Upper lobe of left lung (tissue), 6 donors: ENCODE results near the gene VAPA. TPM values are rescaled to one million over a fixed set of nuclear protein-coding genes. Genes with fewer than 3 reads are reported as not detected.

Experiments
- ATAC-seq, 2 donors: fragments of 200-7000 bp; cut with Tn5 transposase; one replicate each; pipeline ENCODE4 v1.9.1; 2022; ENCODE audit warnings: mild to moderate bottlenecking in 2 of 2, moderate library complexity in 2 of 2; ENCODE audit not compliant: low FRiP score in 2 of 2
- DNase-seq, 2 donors: peaks; one replicate each; pipeline ENCODE4 v3.0.0-alpha.2; 2019 to 2020
- H3K27ac ChIP-seq, 4 donors: fragments of 200-600 bp; sonication (generic); one replicate each; pipeline ENCODE4 v1.5.1; 2016 to 2019
- H3K27me3 ChIP-seq, 4 donors: fragments of 200-600 bp; sonication (generic); one replicate each; pipeline ENCODE4 v1.5.1; 2017 to 2019
- H3K36me3 ChIP-seq, 4 donors: fragments of 200-600 bp; sonication (generic); one replicate each; pipeline ENCODE4 v1.5.1; 2016 to 2019
- H3K4me1 ChIP-seq, 4 donors: fragments of 200-600 bp; sonication (generic); one replicate each; pipeline ENCODE4 v1.5.1; 2018 to 2019
- H3K4me3 ChIP-seq, 4 donors: fragments of 200-600 bp; sonication (generic); one replicate each; pipeline ENCODE4 v1.5.1; 2017 to 2019; ENCODE audit warnings: mild to moderate bottlenecking in 2 of 4, moderate library complexity in 1 of 4
- H3K9me3 ChIP-seq, 4 donors: fragments of 200-600 bp; sonication (generic); one replicate each; pipeline ENCODE4 v1.5.1; 2018 to 2019
- CTCF ChIP-seq, 6 experiments: fragments of 450-650 bp in 4 of 6; fragments of 200-600 bp in 2 of 6; sonication (generic) in 2 of 6; IDR thresholded peaks; one replicate each; pipeline ENCODE4 v1.5.1; 2016 to 2019; ENCODE audit warnings: antibody characterized with exemption in 6 of 6
- EP300 ChIP-seq, 4 donors: sonication (generic); formaldehyde crosslinking; IDR thresholded peaks; one replicate each; pipeline ENCODE4 v1.5.1; 2017; ENCODE audit warnings: antibody characterized with exemption in 4 of 4, control low read depth in 2 of 4
- POLR2A ChIP-seq, 4 donors: fragments of 450-650 bp; IDR thresholded peaks; one replicate each; pipeline ENCODE4 v1.5.1; 2016 to 2017; ENCODE audit warnings: antibody characterized with exemption in 4 of 4, mild to moderate bottlenecking in 2 of 4
- POLR2AphosphoS5 ChIP-seq, 2 donors: sonication (generic); formaldehyde crosslinking; IDR thresholded peaks; one replicate each; pipeline ENCODE4 v1.5.1; 2017; ENCODE audit warnings: antibody characterized with exemption in 2 of 2
- WGBS, 2 donors: methylation state at CpG; one replicate each; pipeline ENCODE4 v1.1.5; 2017 to 2018; 5-methylcytosine and 5-hydroxymethylcytosine counted together
- total RNA-seq, 6 donors: library from RNA; depleted of rRNA in 4 of 6; stranded (reverse); fragments of >200 nt in 4 of 6; gene quantifications; one replicate each; pipeline versions ENCODE4 v1.1.0 to v1.2.1, GENCODE V29; 2016 to 2021
- donor health status: DM: no; HTN: no; CAD: no; lungs with moderate emphysema.
- donor health status: DM: no; HTN: yes; CAD: no; lungs with severe emphysema.

VAPA gene
- total RNA-seq, 6 donors from 2014 or later = 233 to 566 (median 285) TPM

- H3K9me3 ChIP-seq = peaks cover 0 to 9% (median 5%) of the 10 kb centered on the region in 4 donors
- no peak for TF ChIP-seq POLR2AphosphoS5 (IDR thresholded peaks at IDR 0.05)
- no peak for TF ChIP-seq POLR2A (IDR thresholded peaks at IDR 0.05)
- TF ChIP-seq EP300 (IDR thresholded peaks at IDR 0.05) = no peak
- no peak for TF ChIP-seq CTCF (IDR thresholded peaks at IDR 0.05)
- H3K27ac ChIP-seq = no peak overlapping the region
- no peaks in the 10 kb centered on the region for H3K36me3 ChIP-seq
- 94 to 100% methylated on average over 1 of the region's 1 CpG for WGBS, 2 donors
- ATAC-seq = no peak
- no peak overlapping the region for H3K4me3 ChIP-seq
- peaks cover 0 to 2% (median 0%) of the 10 kb centered on the region in 4 donors for H3K4me1 ChIP-seq
- DNase-seq = no peak
- no peaks in the 10 kb centered on the region for H3K27me3 ChIP-seq
Measured at GRCh38 chr18:9997711-9998110, 83.9 kb downstream of the VAPA start.

- H3K4me1 ChIP-seq = peaks cover 0 to 2% (median 0%) of the 10 kb centered on the region in 4 donors
- ATAC-seq = no peak
- peaks cover 0 to 9% (median 5%) of the 10 kb centered on the region in 4 donors for H3K9me3 ChIP-seq
- no peak overlapping the region for H3K4me3 ChIP-seq
- DNase-seq = no peak
- H3K27ac ChIP-seq = no peak overlapping the region
- H3K36me3 ChIP-seq = no peaks in the 10 kb centered on the region
- TF ChIP-seq EP300 (IDR thresholded peaks at IDR 0.05) (no peak), POLR2AphosphoS5 (IDR thresholded peaks at IDR 0.05) (no peak), CTCF (IDR thresholded peaks at IDR 0.05) (no peak), POLR2A (IDR thresholded peaks at IDR 0.05) (no peak)
- H3K27me3 ChIP-seq = no peaks in the 10 kb centered on the region
- 91 to 94% methylated on average over 2 of the region's 2 CpGs for WGBS, 2 donors
Measured at GRCh38 chr18:9998330-9998729, 84.5 kb downstream of the VAPA start.

GRCh38 chr18:10002280-10002679 is 88.5 kb downstream of the VAPA start:
- Histone ChIP-seq H3K4me3 (no peak overlapping the region), H3K27me3 (no peaks in the 10 kb centered on the region), H3K9me3 (peaks cover 0 to 9% (median 5%) of the 10 kb centered on the region in 4 donors), H3K4me1 (peaks cover 0 to 10% (median 4%) of the 10 kb centered on the region in 4 donors), H3K36me3 (no peaks in the 10 kb centered on the region), H3K27ac (no peak overlapping the region)
- 67 to 77% methylated on average over 3 of the region's 3 CpGs for WGBS, 2 donors
- ATAC-seq = no peak
- TF ChIP-seq CTCF (IDR thresholded peaks at IDR 0.05) (no peak), POLR2AphosphoS5 (IDR thresholded peaks at IDR 0.05) (no peak), EP300 (IDR thresholded peaks at IDR 0.05) (no peak), POLR2A (IDR thresholded peaks at IDR 0.05) (no peak)
- no peak for DNase-seq

- TF ChIP-seq EP300 (IDR thresholded peaks at IDR 0.05) = no peak
- no peak for TF ChIP-seq POLR2AphosphoS5 (IDR thresholded peaks at IDR 0.05)
- no peak for TF ChIP-seq POLR2A (IDR thresholded peaks at IDR 0.05)
- TF ChIP-seq CTCF (IDR thresholded peaks at IDR 0.05) = no peak
- 89 to 100% methylated on average over 1 of the region's 1 CpG for WGBS, 2 donors
- peaks cover 0 to 10% (median 4%) of the 10 kb centered on the region in 4 donors for H3K4me1 ChIP-seq
- no peaks in the 10 kb centered on the region for H3K36me3 ChIP-seq
- H3K9me3 ChIP-seq = peaks cover 0 to 6% (median 4%) of the 10 kb centered on the region in 4 donors
- no peaks in the 10 kb centered on the region for H3K27me3 ChIP-seq
- no peak for DNase-seq
- H3K4me3 ChIP-seq = no peak overlapping the region
- no peak overlapping the region for H3K27ac ChIP-seq
- ATAC-seq = no peak
Measured at GRCh38 chr18:10003281-10003680, 89.5 kb downstream of the VAPA start.

- Histone ChIP-seq H3K27ac (no peak overlapping the region), H3K4me1 (peaks cover 0 to 10% (median 4%) of the 10 kb centered on the region in 4 donors), H3K9me3 (peaks cover 0 to under 1% (median under 1%) of the 10 kb centered on the region in 4 donors), H3K27me3 (no peaks in the 10 kb centered on the region), H3K4me3 (no peak overlapping the region), H3K36me3 (no peaks in the 10 kb centered on the region)
- ATAC-seq (peak in 1 of 2 donors; percentile 19), DNase-seq (no peak)
- 78 to 90% methylated on average over 4 to 7 of the region's 7 CpGs for WGBS, 2 donors
- no peak for TF ChIP-seq POLR2AphosphoS5 (IDR thresholded peaks at IDR 0.05)
- no peak for TF ChIP-seq CTCF (IDR thresholded peaks at IDR 0.05)
- TF ChIP-seq POLR2A (IDR thresholded peaks at IDR 0.05) = no peak
- TF ChIP-seq EP300 (IDR thresholded peaks at IDR 0.05) = no peak
Measured at GRCh38 chr18:10003866-10004265, 90.0 kb downstream of the VAPA start.
